Effector memory CD4-positive, alpha-beta T cell (primary cell): Measurements from ENCODE around the gene ESRP2.

ENCODE experiments used
- DNase-seq, 3 donors: peaks; one replicate each; pipeline ENCODE4 v3.0.0-alpha.2; 2020
- H3K27ac ChIP-seq: 2 replicates; pipeline ENCODE4 v1.7.0; 2013; ENCODE audit warnings: mild to moderate bottlenecking, low read length, moderate library complexity; ENCODE audit not compliant: insufficient read depth, poor library complexity, severe bottlenecking
- H3K27me3 ChIP-seq: replicated peaks from 2 replicates; pipeline ENCODE4 v1.7.0; 2013; ENCODE audit warnings: mild to moderate bottlenecking, low read length; ENCODE audit not compliant: insufficient read depth, control insufficient read depth, poor library complexity, severe bottlenecking
- H3K36me3 ChIP-seq: 2 replicates; pipeline ENCODE4 v1.7.0; 2013; ENCODE audit warnings: mild to moderate bottlenecking, low read length, moderate library complexity; ENCODE audit not compliant: control insufficient read depth, insufficient read depth
- H3K4me1 ChIP-seq: 2 replicates; pipeline ENCODE4 v1.7.0; 2013; ENCODE audit warnings: low read length, mild to moderate bottlenecking; ENCODE audit not compliant: control insufficient read depth, insufficient read depth, poor library complexity, severe bottlenecking
- H3K4me3 ChIP-seq: 2 replicates; pipeline ENCODE4 v1.7.0; 2013; ENCODE audit warnings: low read length, low read depth, mild to moderate bottlenecking; ENCODE audit not compliant: insufficient read depth, poor library complexity, severe bottlenecking
- H3K9me3 ChIP-seq: 2 replicates; pipeline ENCODE4 v1.7.0; 2013; ENCODE audit warnings: mild to moderate bottlenecking, low read length, moderate library complexity; ENCODE audit not compliant: control insufficient read depth

ESRP2 gene

DNA sequence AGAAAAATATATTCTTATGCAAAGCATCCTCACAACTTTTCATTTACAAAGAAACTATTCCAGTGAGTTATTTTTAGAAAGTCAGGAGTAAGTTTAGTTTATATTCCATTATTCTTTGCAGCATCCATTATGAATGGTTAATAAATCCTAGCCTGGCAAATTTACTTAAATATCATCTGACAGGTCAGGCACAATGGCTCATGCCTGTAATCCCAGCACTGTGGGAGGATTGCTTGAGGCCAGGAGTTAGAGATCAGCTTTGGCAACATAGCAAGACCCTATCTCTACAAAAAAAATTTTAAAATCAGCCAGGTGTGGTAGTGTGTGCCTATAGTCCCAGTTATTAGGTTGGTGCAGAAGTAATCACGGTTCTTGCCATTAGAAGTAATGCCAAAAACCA lies 12.9 kb downstream of the ESRP2 start:
- Histone ChIP-seq H3K27ac (no peak overlapping the region), H3K9me3 (no peaks in the 10 kb centered on the region), H3K4me3 (no peak overlapping the region), H3K36me3 (peaks cover 23% of the 10 kb centered on the region), H3K4me1 (peaks cover 8% of the 10 kb centered on the region), H3K27me3 (no peaks in the 10 kb centered on the region)
- DNase-seq = no peak

DNA sequence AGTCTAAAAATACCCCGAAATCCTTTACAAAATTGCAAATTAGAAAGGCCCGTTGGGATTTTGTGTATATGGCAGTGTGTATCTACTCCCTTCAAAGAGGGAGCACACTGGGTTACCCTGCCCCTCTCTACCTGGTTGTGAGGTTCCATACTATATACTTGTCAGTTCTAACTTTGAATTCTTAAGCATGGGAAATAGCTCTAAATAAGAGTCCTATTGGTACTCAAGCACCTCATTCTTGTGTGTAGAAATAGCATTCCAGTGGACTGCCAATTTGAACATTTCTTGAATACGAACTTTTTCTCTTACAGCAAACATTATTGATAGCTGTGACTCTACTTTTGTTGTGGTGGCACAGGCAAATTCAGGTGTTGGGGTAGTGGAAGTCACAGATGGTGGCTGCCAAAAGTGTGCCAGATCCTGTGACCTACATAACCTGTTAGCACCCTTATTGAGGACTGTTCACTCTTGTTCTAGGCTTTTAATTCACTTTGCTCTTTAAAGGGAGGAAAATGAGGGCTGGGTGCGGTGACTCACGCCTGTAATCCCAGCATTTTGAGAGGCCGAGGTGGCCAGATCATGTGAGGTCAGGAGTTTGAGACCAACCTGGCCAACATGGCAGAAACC lies 16.1 kb downstream of the ESRP2 start:
- DNase-seq = no peak
- H3K9me3 ChIP-seq = no peaks in the 10 kb centered on the region
- no peak overlapping the region for H3K4me3 ChIP-seq
- H3K27me3 ChIP-seq = no peaks in the 10 kb centered on the region
- H3K27ac ChIP-seq = no peak overlapping the region
- no peaks in the 10 kb centered on the region for H3K4me1 ChIP-seq
- peaks cover 28% of the 10 kb centered on the region for H3K36me3 ChIP-seq

DNA sequence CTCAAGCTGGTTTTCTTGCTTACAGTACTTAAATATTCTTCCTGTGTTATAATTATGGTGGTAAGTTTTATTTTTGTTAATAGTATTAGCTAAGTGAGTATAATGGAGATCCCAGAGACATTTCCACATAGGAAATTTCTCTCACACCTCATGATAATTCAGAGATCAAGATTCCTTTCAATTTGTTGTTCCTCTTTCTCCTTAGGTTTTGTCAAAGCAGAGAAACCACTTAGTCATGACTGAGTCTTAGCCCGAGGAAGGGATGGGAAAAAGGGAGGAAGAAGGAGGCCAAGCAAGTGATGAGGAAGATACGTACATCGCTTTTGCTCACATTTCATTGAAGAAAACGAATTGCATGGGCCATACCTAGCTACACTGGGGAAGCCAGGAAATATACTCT lies 18.4 kb downstream of the ESRP2 start:
- Histone ChIP-seq H3K36me3 (peaks cover 26% of the 10 kb centered on the region), H3K4me1 (no peaks in the 10 kb centered on the region), H3K27ac (no peak overlapping the region), H3K9me3 (no peaks in the 10 kb centered on the region), H3K4me3 (no peak overlapping the region), H3K27me3 (no peaks in the 10 kb centered on the region)
- DNase-seq = no peak

DNA sequence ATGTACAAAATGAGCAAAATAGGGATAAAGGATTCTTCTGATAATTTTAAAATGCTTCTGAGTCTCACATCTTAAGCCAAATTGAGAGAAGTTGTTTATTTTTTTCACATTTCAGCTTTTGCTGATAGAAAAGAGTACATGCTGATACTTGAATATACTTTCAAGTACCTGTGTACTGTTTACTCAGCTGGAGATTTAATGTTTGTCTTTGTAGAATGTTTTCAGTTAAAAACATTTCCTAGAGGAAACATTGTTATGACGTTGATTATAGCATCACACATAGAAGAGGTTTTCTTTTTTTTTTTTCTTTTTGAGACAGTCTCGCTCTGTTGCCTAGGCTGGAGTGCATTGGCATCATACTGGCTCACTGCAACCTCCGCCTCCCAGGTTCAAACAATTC lies 19.7 kb downstream of the ESRP2 start:
- no peak for DNase-seq
- Histone ChIP-seq H3K27me3 (no peaks in the 10 kb centered on the region), H3K4me1 (no peaks in the 10 kb centered on the region), H3K4me3 (no peak overlapping the region), H3K27ac (no peak overlapping the region), H3K9me3 (no peaks in the 10 kb centered on the region), H3K36me3 (peaks cover 19% of the 10 kb centered on the region)

DNA sequence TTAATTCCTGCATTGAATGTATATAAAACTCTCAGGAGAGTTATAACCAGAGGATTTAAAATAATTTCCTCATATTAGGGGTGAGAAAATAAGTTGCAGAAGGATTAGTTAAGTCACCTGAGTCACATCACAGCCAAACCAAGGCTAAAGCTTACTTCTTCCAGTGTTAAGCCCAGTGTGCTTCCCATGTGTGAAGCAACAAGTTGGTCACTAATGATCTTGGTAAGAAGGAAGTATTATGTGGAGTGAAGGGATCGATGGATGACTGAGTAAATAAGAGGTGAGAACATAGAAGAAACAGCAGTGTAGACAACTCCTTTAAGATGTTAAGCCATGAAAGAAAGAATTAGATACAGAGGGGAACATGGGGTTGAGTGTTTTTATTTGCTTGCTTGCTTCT lies 20.6 kb downstream of the ESRP2 start:
- Histone ChIP-seq H3K27me3 (no peaks in the 10 kb centered on the region), H3K9me3 (no peaks in the 10 kb centered on the region), H3K4me1 (no peaks in the 10 kb centered on the region), H3K36me3 (peaks cover 16% of the 10 kb centered on the region), H3K27ac (no peak overlapping the region), H3K4me3 (no peak overlapping the region)
- DNase-seq = no peak

- H3K27me3 ChIP-seq = no peaks in the 10 kb centered on the region
- peaks cover 12% of the 10 kb centered on the region for H3K36me3 ChIP-seq
- DNase-seq = no peak
- no peak overlapping the region for H3K27ac ChIP-seq
- H3K4me1 ChIP-seq = no peaks in the 10 kb centered on the region
- H3K4me3 ChIP-seq = no peak overlapping the region
- no peaks in the 10 kb centered on the region for H3K9me3 ChIP-seq
Observed at GRCh38 chr16:68214726-68215125, 21.2 kb downstream of the ESRP2 start.

DNA sequence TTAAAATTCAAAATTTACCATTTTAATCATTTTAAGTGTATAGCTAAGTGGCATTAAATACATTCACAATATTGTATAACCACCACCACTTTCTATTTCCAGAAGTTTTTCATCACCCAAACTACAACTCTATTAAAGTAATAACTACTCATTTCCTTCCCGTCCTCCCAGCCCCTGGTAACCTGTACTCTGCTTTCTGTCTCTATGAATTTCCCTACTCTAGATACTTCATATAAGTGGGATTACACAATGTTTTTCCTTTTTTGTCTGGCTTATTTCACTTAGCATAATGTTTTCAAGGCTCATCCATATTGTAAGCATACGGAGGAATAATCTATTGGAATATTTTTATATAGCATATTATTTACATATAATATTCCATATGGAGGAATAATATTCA lies 29.7 kb downstream of the ESRP2 start:
- H3K36me3 ChIP-seq = no peaks in the 10 kb centered on the region
- no peak overlapping the region for H3K4me3 ChIP-seq
- no peak for DNase-seq
- no peaks in the 10 kb centered on the region for H3K27me3 ChIP-seq
- no peaks in the 10 kb centered on the region for H3K9me3 ChIP-seq
- H3K4me1 ChIP-seq = no peaks in the 10 kb centered on the region
- no peak overlapping the region for H3K27ac ChIP-seq

DNA sequence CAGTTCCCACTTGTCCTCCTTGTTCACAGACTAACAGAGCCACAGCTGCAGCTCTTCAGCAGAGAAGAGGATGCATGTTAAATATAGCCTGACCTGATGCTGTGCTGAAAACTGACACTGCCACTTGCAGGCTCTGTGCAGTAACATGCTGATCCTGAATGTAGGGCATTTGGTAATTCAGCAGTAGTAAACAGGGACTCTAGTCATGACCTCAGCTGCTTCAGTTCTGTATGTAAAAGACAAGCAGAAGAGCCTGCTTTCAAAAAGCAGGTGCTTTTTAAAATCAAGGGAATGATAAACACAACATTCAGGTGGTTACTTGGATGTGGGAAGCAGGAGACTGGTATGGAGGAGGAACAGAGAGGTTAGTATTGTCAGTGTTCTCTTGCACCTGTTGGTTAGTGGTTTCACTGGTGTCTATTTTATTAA lies 33.8 kb downstream of the ESRP2 start:
- Histone ChIP-seq H3K27me3 (no peaks in the 10 kb centered on the region), H3K36me3 (no peaks in the 10 kb centered on the region), H3K4me3 (no peak overlapping the region), H3K4me1 (no peaks in the 10 kb centered on the region), H3K27ac (no peak overlapping the region), H3K9me3 (no peaks in the 10 kb centered on the region)
- no peak for DNase-seq

- Histone ChIP-seq H3K9me3 (no peaks in the 10 kb centered on the region), H3K27me3 (no peaks in the 10 kb centered on the region), H3K36me3 (peaks cover under 1% of the 10 kb centered on the region), H3K4me1 (no peaks in the 10 kb centered on the region), H3K27ac (no peak overlapping the region), H3K4me3 (no peak overlapping the region)
- DNase-seq = no peak
Observed at GRCh38 chr16:68200088-68200783, 35.7 kb downstream of the ESRP2 start.

GRCh38 chr16:68197250-68197649 lies 38.7 kb downstream of the ESRP2 start:
- DNase-seq = no peak
- Histone ChIP-seq H3K27ac (no peak overlapping the region), H3K36me3 (peaks cover 22% of the 10 kb centered on the region), H3K4me1 (no peaks in the 10 kb centered on the region), H3K4me3 (no peak overlapping the region), H3K9me3 (no peaks in the 10 kb centered on the region), H3K27me3 (no peaks in the 10 kb centered on the region)
